ENCODE results near the gene CRKL. TPM values are rescaled to one million over a fixed set of nuclear protein-coding genes. Genes with fewer than 3 reads are reported as not detected.

CRKL gene
- polyA plus RNA-seq, 1 of the 3 experiments (the other 2 are of a cell fraction) = 9.6 TPM

DNA sequence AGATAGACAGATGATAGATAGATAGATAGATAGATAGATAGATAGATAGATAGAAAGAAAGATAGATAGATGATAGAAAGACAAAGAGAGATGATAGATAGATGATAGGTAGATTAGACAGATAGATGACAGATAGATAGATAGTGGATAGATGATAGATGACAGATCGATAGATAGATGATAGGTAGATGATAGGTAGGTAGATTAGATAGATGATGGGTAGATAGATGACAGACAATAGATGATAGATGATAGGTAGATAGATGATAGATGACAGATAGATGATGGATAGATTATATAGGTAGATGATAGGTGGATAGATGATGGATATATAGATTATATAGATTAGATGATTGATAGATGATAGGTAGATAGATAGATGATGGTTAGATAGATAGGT lies 69.2 kb downstream of the CRKL start:
- ChIA-PET POLR2A (no interaction called here), CTCF (interaction anchor here (1.4 kb wide), 1 partner anchor 182 kb away, joined by 5 read pairs; no protein-coding TSS in a partner anchor)
- Histone ChIP-seq H3F3A (replicated peaks; ENCODE audit: insufficient read depth) (no peaks in the 10 kb centered on the region), H3K9me2 (no peaks in the 10 kb centered on the region), H3K4me3 (ENCODE audit: low read depth in 2 of 2, low read length in 1 of 2) (no peak overlapping the region), H3K27me3 (ENCODE audit: insufficient read depth) (no peaks in the 10 kb centered on the region), H3K79me2 (ENCODE audit: insufficient read depth) (peaks cover 25% of the 10 kb centered on the region), H3K36me3 (replicated peaks in 1 of 2; ENCODE audit: control insufficient read depth in 1 of 2, insufficient read depth in 2 of 2, low read length in 1 of 2) (peaks cover 16 to 42% of the 10 kb centered on the region in 2 experiments), H3K9ac (no peak overlapping the region), H3K27ac (ENCODE audit: low read depth in 2 of 2, low read length in 1 of 2) (no peak overlapping the region), H3K4me2 (no peak overlapping the region), H4K20me1 (ENCODE audit: insufficient read depth) (no peaks in the 10 kb centered on the region), H3K4me1 (ENCODE audit: control insufficient read depth in 1 of 2, insufficient read depth in 2 of 2, low read depth in 1 of 2, low read length in 1 of 2) (peaks cover 6 to 15% of the 10 kb centered on the region in 2 experiments; a peak in 2 of 4 replicates), H3K9me3 (no peaks in the 10 kb centered on the region), H2AFZ (ENCODE audit: low read depth) (no peak overlapping the region)
- no peak for DNase-seq
- TF ChIP-seq GATA2 (CRISPR knock-in tag; IDR thresholded peaks at IDR 0.05) (no peak), RXRA (IDR thresholded peaks at IDR 0.05; ENCODE audit: borderline replicate concordance, low read depth) (no peak)
- WGBS (ENCODE audit: low lambda C conversion rate) = 75% methylated on average over 1 of the region's 1 CpG

GRCh38 chr22:20987375-20987774 lies 70.2 kb downstream of the CRKL start:
- DNase-seq = no peak
- Histone ChIP-seq H3K4me1 (ENCODE audit: control insufficient read depth in 1 of 2, insufficient read depth in 2 of 2, low read depth in 1 of 2, low read length in 1 of 2) (peaks cover 6 to 13% of the 10 kb centered on the region in 2 experiments; a peak in 1 of 4 replicates), H4K20me1 (ENCODE audit: insufficient read depth) (no peaks in the 10 kb centered on the region), H3K27me3 (ENCODE audit: insufficient read depth) (no peaks in the 10 kb centered on the region), H3K4me3 (ENCODE audit: low read depth in 2 of 2, low read length in 1 of 2) (no peak overlapping the region), H3K27ac (ENCODE audit: low read depth in 2 of 2, low read length in 1 of 2) (no peak overlapping the region), H3F3A (replicated peaks; ENCODE audit: insufficient read depth) (no peaks in the 10 kb centered on the region), H3K9me2 (no peaks in the 10 kb centered on the region), H3K4me2 (no peak overlapping the region), H3K9me3 (no peaks in the 10 kb centered on the region), H2AFZ (ENCODE audit: low read depth) (no peak overlapping the region), H3K79me2 (ENCODE audit: insufficient read depth) (peaks cover 23% of the 10 kb centered on the region), H3K9ac (no peak overlapping the region), H3K36me3 (replicated peaks in 1 of 2; ENCODE audit: control insufficient read depth in 1 of 2, insufficient read depth in 2 of 2, low read length in 1 of 2) (peaks cover 16 to 53% of the 10 kb centered on the region in 2 experiments)
- ChIA-PET POLR2A (no interaction called here), CTCF (no interaction called here)
- WGBS (ENCODE audit: low lambda C conversion rate) = 85% methylated on average over 8 of the region's 14 CpGs
- TF ChIP-seq SIN3A (IDR thresholded peaks at IDR 0.05; ENCODE audit: borderline replicate concordance, low read depth, low read length) (no peak), YY1 (IDR thresholded peaks at IDR 0.05; ENCODE audit: low read depth) (no peak), GATA2 (CRISPR knock-in tag; IDR thresholded peaks at IDR 0.05) (no peak), RFX5 (IDR thresholded peaks at IDR 0.05; ENCODE audit: low read length) (no peak), SMC3 (IDR thresholded peaks at IDR 0.05; ENCODE audit: low read depth, low read length) (no peak), RAD21 (IDR thresholded peaks at IDR 0.05; ENCODE audit: low read length) (no peak), POLR2AphosphoS5 (IDR thresholded peaks at IDR 0.05; ENCODE audit: low read depth, low read length) (no peak), NFIC (IDR thresholded peaks at IDR 0.05; ENCODE audit: borderline replicate concordance) (no peak), RCOR1 (IDR thresholded peaks at IDR 0.05; ENCODE audit: low read length) (no peak), MXI1 (IDR thresholded peaks at IDR 0.05; ENCODE audit: low read depth, low read length) (no peak), RXRA (IDR thresholded peaks at IDR 0.05; ENCODE audit: borderline replicate concordance, low read depth) (no peak)
- TF ChIP-seq, protein P1, sequence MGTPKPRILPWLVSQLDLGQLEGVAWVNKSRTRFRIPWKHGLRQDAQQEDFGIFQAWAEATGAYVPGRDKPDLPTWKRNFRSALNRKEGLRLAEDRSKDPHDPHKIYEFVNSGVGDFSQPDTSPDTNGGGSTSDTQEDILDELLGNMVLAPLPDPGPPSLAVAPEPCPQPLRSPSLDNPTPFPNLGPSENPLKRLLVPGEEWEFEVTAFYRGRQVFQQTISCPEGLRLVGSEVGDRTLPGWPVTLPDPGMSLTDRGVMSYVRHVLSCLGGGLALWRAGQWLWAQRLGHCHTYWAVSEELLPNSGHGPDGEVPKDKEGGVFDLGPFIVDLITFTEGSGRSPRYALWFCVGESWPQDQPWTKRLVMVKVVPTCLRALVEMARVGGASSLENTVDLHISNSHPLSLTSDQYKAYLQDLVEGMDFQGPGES (IDR thresholded peaks at IDR 0.05; ENCODE audit: low read depth, low read length) = no peak
- TF ChIP-seq, protein P2, sequence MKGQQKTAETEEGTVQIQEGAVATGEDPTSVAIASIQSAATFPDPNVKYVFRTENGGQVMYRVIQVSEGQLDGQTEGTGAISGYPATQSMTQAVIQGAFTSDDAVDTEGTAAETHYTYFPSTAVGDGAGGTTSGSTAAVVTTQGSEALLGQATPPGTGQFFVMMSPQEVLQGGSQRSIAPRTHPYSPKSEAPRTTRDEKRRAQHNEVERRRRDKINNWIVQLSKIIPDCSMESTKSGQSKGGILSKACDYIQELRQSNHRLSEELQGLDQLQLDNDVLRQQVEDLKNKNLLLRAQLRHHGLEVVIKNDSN (IDR thresholded peaks at IDR 0.05; ENCODE audit: borderline replicate concordance, low read depth) = no peak
- TF ChIP-seq, protein P3, sequence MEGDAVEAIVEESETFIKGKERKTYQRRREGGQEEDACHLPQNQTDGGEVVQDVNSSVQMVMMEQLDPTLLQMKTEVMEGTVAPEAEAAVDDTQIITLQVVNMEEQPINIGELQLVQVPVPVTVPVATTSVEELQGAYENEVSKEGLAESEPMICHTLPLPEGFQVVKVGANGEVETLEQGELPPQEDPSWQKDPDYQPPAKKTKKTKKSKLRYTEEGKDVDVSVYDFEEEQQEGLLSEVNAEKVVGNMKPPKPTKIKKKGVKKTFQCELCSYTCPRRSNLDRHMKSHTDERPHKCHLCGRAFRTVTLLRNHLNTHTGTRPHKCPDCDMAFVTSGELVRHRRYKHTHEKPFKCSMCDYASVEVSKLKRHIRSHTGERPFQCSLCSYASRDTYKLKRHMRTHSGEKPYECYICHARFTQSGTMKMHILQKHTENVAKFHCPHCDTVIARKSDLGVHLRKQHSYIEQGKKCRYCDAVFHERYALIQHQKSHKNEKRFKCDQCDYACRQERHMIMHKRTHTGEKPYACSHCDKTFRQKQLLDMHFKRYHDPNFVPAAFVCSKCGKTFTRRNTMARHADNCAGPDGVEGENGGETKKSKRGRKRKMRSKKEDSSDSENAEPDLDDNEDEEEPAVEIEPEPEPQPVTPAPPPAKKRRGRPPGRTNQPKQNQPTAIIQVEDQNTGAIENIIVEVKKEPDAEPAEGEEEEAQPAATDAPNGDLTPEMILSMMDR (IDR thresholded peaks at IDR 0.05) = no peak
